Heart right ventricle (tissue), 16 donors: ENCODE results near the gene GTF3C6. TPM values are rescaled to one million over a fixed set of nuclear protein-coding genes. Genes with fewer than 3 reads are reported as not detected.

ENCODE experiments used
- ATAC-seq, 8 donors: fragments of 200-7000 bp; cut with Tn5 transposase; one replicate each; pipeline ENCODE4 v1.9.1; 2020; ENCODE audit warnings: mild to moderate bottlenecking in 8 of 8, moderate library complexity in 8 of 8, moderate number of reproducible peaks in 1 of 8
- DNase-seq, 2 donors: peaks; one replicate each; pipeline ENCODE4 v3.0.0-alpha.2; 2020
- H3K27ac ChIP-seq, 10 donors: fragments of 200-600 bp; sonication (generic) in 2 of 10; one replicate each; pipeline versions ENCODE4 v1.5.0 to v1.8.0; 2020 to 2022; ENCODE audit warnings: mild to moderate bottlenecking in 3 of 10
- H3K27me3 ChIP-seq, 7 donors: fragments of 200-600 bp; one replicate each; pipeline ENCODE4 v1.8.0; 2021 to 2022; ENCODE audit warnings: mild to moderate bottlenecking in 2 of 7
- H3K36me3 ChIP-seq, 9 donors: fragments of 200-600 bp; sonication (generic) in 1 of 9; one replicate each; pipeline versions ENCODE4 v1.5.0 to v1.8.0; 2020 to 2022; ENCODE audit warnings: mild to moderate bottlenecking in 2 of 9
- H3K4me1 ChIP-seq, 9 donors: fragments of 200-600 bp; sonication (generic) in 1 of 9; one replicate each; pipeline versions ENCODE4 v1.5.0 to v1.8.0; 2020 to 2022; ENCODE audit warnings: mild to moderate bottlenecking in 4 of 9
- H3K4me3 ChIP-seq, 10 donors: fragments of 200-600 bp; sonication (generic) in 2 of 10; one replicate each; pipeline versions ENCODE4 v1.5.0 to v1.8.0; 2020 to 2022; ENCODE audit warnings: mild to moderate bottlenecking in 7 of 10, moderate library complexity in 2 of 10
- H3K9me3 ChIP-seq, 11 donors: fragments of 200-600 bp in 10 of 11; sonication (generic) in 2 of 11; one replicate each; pipeline versions ENCODE4 v1.5.0 to v1.8.0; 2013 to 2022; ENCODE audit warnings: mild to moderate bottlenecking in 2 of 11, control low read depth in 1 of 11, moderate library complexity in 1 of 11
- CTCF ChIP-seq, 9 donors: fragments of 200-600 bp; sonication (generic) in 2 of 9; IDR thresholded peaks; one replicate each; pipeline versions ENCODE4 v1.5.0 to v1.8.0; 2021 to 2022; ENCODE audit warnings: antibody characterized with exemption in 9 of 9, mild to moderate bottlenecking in 5 of 9, moderate library complexity in 1 of 9
- WGBS, 2 donors: extraction: QIAGEN DNeasy Blood & Tissue Kit; methylation state at CpG; one replicate each; pipeline ENCODE4 v1.1.7; 2013; ENCODE audit warnings: inconsistent platforms in 1 of 2; 5-methylcytosine and 5-hydroxymethylcytosine counted together
- intact Hi-C, 10 donors: fragments of 100-400 bp; cut with DNase I; formaldehyde crosslinking; loops; one replicate each; pipeline versions ENCODE4 v1.11.1 to v1.14.2; 2022
- polyA plus RNA-seq, 2 donors: library from polyadenylated mRNA; stranded (reverse); fragments of 200-250 nt; gene quantifications; one replicate each; pipeline ENCODE4 v1.2.3, GENCODE V29; 2013
- total RNA-seq, 10 donors: library from RNA; stranded (reverse); fragmentation: NEBNext Ultra II Directional in 3 of 10; extraction: Animal tissue kit (Norgen Biotek cat#: 25700) in 3 of 10; gene quantifications; one replicate each; pipeline versions ENCODE4 v1.2.1 to v1.2.4, GENCODE V29; 2021 to 2023
- donor health status: Arrhythmogenic right ventricular cardiomyopathy.
- donor health status: ischemic (EF 13 %, LVEDD 7.1; RV severe dilation, severe dysfunction).
- donor health status: healthy with polysubstance abuse.
- donor health status: DM: no; HTN: yes; CAD: no.
- donor health status: DM: no; HTN: no; CAD: no.
- donor health status: ischemic (EF 25% LVEDD 6.9; RV normal size, moderate dysfunction).
- donor health status: ischemic (EF 25% LVEDD 5.7; RV mildly dilated, moderate dysfunction).
- donor health status: healthy.
- donor health status: DM: yes; HTN: yes; CAD: no.
- donor health status: Ischemic cardiomyopathy.
- donor health status: ischemic (EF 35%, LVEDD 5.7; RV mildly dilated, moderate dysfunction).
- donor health status: nonischemic (EF 11% LVEDD 7.7; RV severe dilation, severe dysfunction).
- donor health status: DM: yes; HTN: yes; CAD: no.
- donor health status: PGD.
- donor health status: ischemic (EF 29% LVEDD 5.4; RV normal size, mild dysfunction).
- donor health status: nonischemic (EF 23%, LVEDD 6.1; RV moderate dilation, normal function).

Gene GTF3C6
- total and polyA plus RNA-seq, 12 donors, result 95.9 to 128 (median 106) TPM

DNA sequence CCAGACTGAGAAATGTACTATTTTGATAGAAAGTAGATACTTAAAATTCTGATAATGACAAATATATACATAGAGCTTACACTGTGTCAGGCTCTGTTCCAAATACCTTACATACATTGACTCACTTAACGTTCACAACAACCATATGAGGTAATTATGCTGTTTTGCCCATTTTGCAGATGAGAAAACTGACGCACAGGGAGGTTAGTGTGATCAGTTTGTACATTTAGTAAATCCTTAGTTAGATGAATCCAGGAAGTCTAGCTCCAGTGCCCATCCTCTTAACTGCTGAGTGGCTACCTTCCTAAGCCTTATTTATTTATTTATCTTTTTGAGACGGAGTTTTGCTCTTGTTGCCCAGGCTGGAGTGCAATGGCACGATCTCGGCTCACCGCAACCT is 23.3 kb upstream of the GTF3C6 start:
- Histone ChIP-seq H3K27ac (no peak overlapping the region), H3K4me1 (peaks cover 0 to 23% (median 0%) of the 10 kb centered on the region in 9 donors), H3K36me3 (no peaks in the 10 kb centered on the region), H3K4me3 (no peak overlapping the region), H3K27me3 (no peaks in the 10 kb centered on the region), H3K9me3 (no peaks in the 10 kb centered on the region)
- DNase-seq, result no peak
- WGBS, 2 donors, result 92 to 95% methylated on average over 6 of the region's 6 CpGs
- intact Hi-C loops, result loop anchor here in 1 of 10 donors (5.0 kb wide), 1 partner anchor 238 kb away; no protein-coding TSS in a partner anchor
- ATAC-seq, result no peak
- no peak for TF ChIP-seq CTCF (IDR thresholded peaks at IDR 0.05)

DNA sequence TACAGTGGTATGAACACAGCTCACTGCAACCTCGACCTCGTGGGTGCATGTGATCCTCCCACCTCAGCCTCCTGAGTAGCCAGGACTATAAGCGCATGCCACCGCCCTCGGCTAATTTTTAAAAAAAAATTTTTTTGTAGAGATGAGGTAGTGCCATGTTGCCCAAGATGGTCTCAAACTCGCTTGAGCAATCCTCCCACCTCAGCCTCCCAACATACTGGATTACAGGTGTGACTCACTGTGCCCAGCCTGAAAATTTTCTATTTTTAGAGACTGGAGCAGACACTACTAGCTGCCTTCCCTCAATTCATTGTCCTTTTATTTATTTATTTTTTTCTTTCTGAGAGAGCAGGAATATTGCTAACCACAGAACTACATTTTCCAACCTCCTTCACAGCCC is 20.3 kb upstream of the GTF3C6 start:
- ATAC-seq, result no peak
- no peaks in the 10 kb centered on the region for H3K36me3 ChIP-seq
- no peaks in the 10 kb centered on the region for H3K9me3 ChIP-seq
- no peak for TF ChIP-seq CTCF (IDR thresholded peaks at IDR 0.05)
- no peak for DNase-seq
- intact Hi-C loops, result loop anchor here in 1 of 10 donors (5.0 kb wide), 1 partner anchor 241 kb away; no protein-coding TSS in a partner anchor
- H3K27ac ChIP-seq, result no peak overlapping the region
- no peaks in the 10 kb centered on the region for H3K27me3 ChIP-seq
- peaks cover 0 to 17% (median 0%) of the 10 kb centered on the region in 9 donors for H3K4me1 ChIP-seq
- no peak overlapping the region for H3K4me3 ChIP-seq
- WGBS, 2 donors, result 96 to 97% methylated on average over 6 of the region's 6 CpGs

GRCh38 chr6:110939429-110940200 is 18.9 kb upstream of the GTF3C6 start:
- Histone ChIP-seq H3K4me1 (peaks cover 0 to 8% (median 0%) of the 10 kb centered on the region in 9 donors), H3K27ac (no peak overlapping the region), H3K36me3 (no peaks in the 10 kb centered on the region), H3K9me3 (no peaks in the 10 kb centered on the region), H3K27me3 (no peaks in the 10 kb centered on the region), H3K4me3 (no peak overlapping the region)
- ATAC-seq (no peak), DNase-seq (no peak)
- intact Hi-C loops, result loop anchor here in 3 of 10 donors (5.0 to 10.0 kb wide), 3 partner anchors 65 to 242 kb away; partner anchors contain the start of gene AMD1 (in 1 of the 3)
- TF ChIP-seq CTCF (IDR thresholded peaks at IDR 0.05), result no peak
- 86 to 91% methylated on average over 8 of the region's 8 CpGs for WGBS, 2 donors

GRCh38 chr6:110944681-110945151 is 13.8 kb upstream of the GTF3C6 start:
- 89 to 95% methylated on average over 1 of the region's 1 CpG for WGBS, 2 donors
- H3K27ac ChIP-seq, result no peak overlapping the region
- intact Hi-C loops, result loop anchor here in 6 of 10 donors (5.0 to 10.0 kb wide), 4 partner anchors 70 to 417 kb away; partner anchors contain the start of gene AMD1 (in 1 of the 6)
- ATAC-seq (peak in 1 of 8 donors; percentile 57), DNase-seq (no peak)
- H3K27me3 ChIP-seq, result no peaks in the 10 kb centered on the region
- peaks cover 0 to 14% (median 0%) of the 10 kb centered on the region in 9 donors for H3K4me1 ChIP-seq
- H3K4me3 ChIP-seq, result no peak overlapping the region
- no peaks in the 10 kb centered on the region for H3K9me3 ChIP-seq
- no peaks in the 10 kb centered on the region for H3K36me3 ChIP-seq
- no peak for TF ChIP-seq CTCF (IDR thresholded peaks at IDR 0.05)
